Heart left ventricle (tissue), 13 donors: ENCODE measurements around the gene EIF5B.

Experiments used
- POLR2A ChIP-seq, 2 donors: fragments of 450-650 bp; IDR thresholded peaks; one replicate each; pipeline ENCODE4 v1.6.1; 2017; ENCODE audit warnings: antibody characterized with exemption in 2 of 2, mild to moderate bottlenecking in 2 of 2, moderate library complexity in 2 of 2
- TF ChIP-seq, protein P1 (sequence below), 12 donors: fragments of 200-600 bp; sonication (generic) in 4 of 12; IDR thresholded peaks; one replicate each; pipeline versions ENCODE4 v1.5.0 to v1.8.0; 2018 to 2022; ENCODE audit warnings: antibody characterized with exemption in 12 of 12, mild to moderate bottlenecking in 5 of 12
- donor health status: ischemic (EF 13 %, LVEDD 7.1; RV severe dilation, severe dysfunction).
- donor health status: DM: no; HTN: yes; CAD: no.
- donor health status: DM: no; HTN: no; CAD: no.
- donor health status: ischemic (EF 25% LVEDD 6.9; RV normal size, moderate dysfunction).
- donor health status: ischemic (EF 25% LVEDD 5.7; RV mildly dilated, moderate dysfunction).
- donor health status: ischemic (EF 35%, LVEDD 5.7; RV mildly dilated, moderate dysfunction).
- donor health status: nonischemic (EF 11% LVEDD 7.7; RV severe dilation, severe dysfunction).
- donor health status: DM: yes; HTN: yes; CAD: no.
- donor health status: PGD.
- donor health status: ischemic (EF 29% LVEDD 5.4; RV normal size, mild dysfunction).
- donor health status: nonischemic (EF 23%, LVEDD 6.1; RV moderate dilation, normal function).

DNA sequence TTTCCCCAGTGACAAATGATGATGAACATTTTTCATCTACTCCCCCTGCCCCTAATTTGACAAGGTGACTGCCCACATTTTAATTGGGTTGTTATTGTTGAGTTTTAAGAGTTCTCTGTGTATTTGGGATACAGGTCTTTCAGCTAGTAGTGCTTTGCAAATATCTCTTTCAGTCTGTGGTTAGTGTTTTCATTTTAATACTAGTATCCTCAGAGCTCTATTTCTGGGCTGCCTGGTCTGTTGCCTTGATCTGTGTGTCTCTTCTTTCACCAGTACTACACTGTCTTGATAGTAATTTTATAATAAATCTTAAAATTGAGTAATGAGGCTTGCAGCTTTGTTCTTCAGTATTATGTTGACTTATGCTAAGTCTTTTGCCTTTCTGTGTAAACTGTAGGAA lies 19.7 kb downstream of the EIF5B start:
- TF ChIP-seq, protein P1, sequence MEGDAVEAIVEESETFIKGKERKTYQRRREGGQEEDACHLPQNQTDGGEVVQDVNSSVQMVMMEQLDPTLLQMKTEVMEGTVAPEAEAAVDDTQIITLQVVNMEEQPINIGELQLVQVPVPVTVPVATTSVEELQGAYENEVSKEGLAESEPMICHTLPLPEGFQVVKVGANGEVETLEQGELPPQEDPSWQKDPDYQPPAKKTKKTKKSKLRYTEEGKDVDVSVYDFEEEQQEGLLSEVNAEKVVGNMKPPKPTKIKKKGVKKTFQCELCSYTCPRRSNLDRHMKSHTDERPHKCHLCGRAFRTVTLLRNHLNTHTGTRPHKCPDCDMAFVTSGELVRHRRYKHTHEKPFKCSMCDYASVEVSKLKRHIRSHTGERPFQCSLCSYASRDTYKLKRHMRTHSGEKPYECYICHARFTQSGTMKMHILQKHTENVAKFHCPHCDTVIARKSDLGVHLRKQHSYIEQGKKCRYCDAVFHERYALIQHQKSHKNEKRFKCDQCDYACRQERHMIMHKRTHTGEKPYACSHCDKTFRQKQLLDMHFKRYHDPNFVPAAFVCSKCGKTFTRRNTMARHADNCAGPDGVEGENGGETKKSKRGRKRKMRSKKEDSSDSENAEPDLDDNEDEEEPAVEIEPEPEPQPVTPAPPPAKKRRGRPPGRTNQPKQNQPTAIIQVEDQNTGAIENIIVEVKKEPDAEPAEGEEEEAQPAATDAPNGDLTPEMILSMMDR (IDR thresholded peaks at IDR 0.05) = no peak
- no peak for TF ChIP-seq POLR2A (IDR thresholded peaks at IDR 0.05)
